Measurements from ENCODE around the gene PRKCH.

PRKCH gene

DNA sequence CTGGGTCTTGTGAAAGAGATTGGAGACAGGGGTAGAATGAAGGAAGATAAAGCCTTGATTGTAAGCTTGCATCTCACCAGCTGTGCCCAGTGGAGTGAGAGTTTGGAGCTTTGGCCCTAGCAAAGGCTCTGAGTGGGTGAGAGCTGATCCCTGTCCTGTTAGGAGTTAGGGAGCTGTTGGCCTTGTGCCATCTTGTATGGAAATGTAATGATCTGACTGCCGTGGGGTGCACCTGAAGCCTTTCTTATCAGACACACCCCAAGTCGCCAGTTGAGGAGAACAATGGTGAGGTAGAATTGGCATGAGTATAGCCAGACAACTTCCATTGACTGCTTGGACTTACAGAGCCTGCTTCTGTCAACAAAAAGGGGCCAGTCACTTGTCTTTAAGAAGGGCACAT is 130.1 kb downstream of the PRKCH start:
- DNase-seq (ENCODE audit: low spot score) = no peak
- Mint-ChIP-seq H3K27ac (peak overlapping the region; percentile 94), H3K36me3 (ENCODE audit: low read depth) (peaks cover 90% of the 10 kb centered on the region), H3K27me3 (ENCODE audit: low read depth) (no peaks in the 10 kb centered on the region), H3K9me3 (peaks cover 5% of the 10 kb centered on the region), H3K4me1 (ENCODE audit: low read depth) (peaks cover 91% of the 10 kb centered on the region), H3K4me3 (peak overlapping the region; percentile 85)

- Mint-ChIP-seq H3K27me3 (ENCODE audit: low read depth) (no peaks in the 10 kb centered on the region), H3K27ac (peak overlapping the region; percentile 94), H3K36me3 (ENCODE audit: low read depth) (peaks cover 90% of the 10 kb centered on the region), H3K4me1 (ENCODE audit: low read depth) (peaks cover 89% of the 10 kb centered on the region), H3K9me3 (peaks cover 5% of the 10 kb centered on the region), H3K4me3 (peak overlapping the region; percentile 85)
- no peak for DNase-seq (ENCODE audit: low spot score)
Observed at GRCh38 chr14:61451891-61452400, 130.6 kb downstream of the PRKCH start.

GRCh38 chr14:61452452-61452851 is 131.1 kb downstream of the PRKCH start:
- Mint-ChIP-seq H3K27ac (peak overlapping the region; percentile 94), H3K27me3 (ENCODE audit: low read depth) (no peaks in the 10 kb centered on the region), H3K9me3 (peaks cover 5% of the 10 kb centered on the region), H3K4me1 (ENCODE audit: low read depth) (peaks cover 88% of the 10 kb centered on the region), H3K36me3 (ENCODE audit: low read depth) (peaks cover 90% of the 10 kb centered on the region), H3K4me3 (peak overlapping the region; percentile 85)
- DNase-seq (ENCODE audit: low spot score) = peak; percentile 76

DNA sequence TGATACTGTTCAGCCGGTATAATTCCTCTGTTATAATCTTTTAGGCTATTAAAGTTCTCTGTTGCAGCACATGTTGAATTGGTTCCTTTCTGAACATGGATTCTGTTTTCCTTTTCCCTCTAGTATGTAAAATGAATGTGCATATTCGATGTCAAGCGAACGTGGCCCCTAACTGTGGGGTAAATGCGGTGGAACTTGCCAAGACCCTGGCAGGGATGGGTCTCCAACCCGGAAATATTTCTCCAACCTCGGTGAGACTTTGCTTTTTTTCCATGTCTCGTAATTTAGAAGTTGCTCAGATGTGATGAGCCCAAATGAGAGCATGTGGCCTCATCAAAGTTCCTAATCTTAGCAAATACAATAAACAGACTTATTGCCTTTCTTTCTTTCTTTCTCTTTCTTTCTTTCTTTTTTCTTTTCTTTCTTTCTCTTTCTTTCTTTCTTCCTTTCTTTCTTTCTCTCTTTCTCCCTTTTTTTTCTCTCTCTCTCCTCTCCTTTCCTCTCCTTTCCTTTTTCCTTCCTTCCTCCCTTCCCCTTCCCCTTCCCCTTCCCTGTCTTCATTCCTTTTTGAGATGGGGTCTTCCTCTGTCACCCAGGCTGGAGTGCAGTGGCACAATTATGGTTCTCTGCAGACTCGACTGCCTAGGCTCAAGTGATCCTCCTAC is 131.9 kb downstream of the PRKCH start:
- peaks cover 5% of the 10 kb centered on the region for H3K9me3 Mint-ChIP-seq

GRCh38 chr14:61454545-61454944 is 133.2 kb downstream of the PRKCH start:
- peak overlapping the region; percentile 85 for H3K4me3 Mint-ChIP-seq
- DNase-seq (ENCODE audit: low spot score) = no peak
- peaks cover 91% of the 10 kb centered on the region for H3K36me3 Mint-ChIP-seq (ENCODE audit: low read depth)
- peaks cover 5% of the 10 kb centered on the region for H3K9me3 Mint-ChIP-seq
- peaks cover 72% of the 10 kb centered on the region for H3K4me1 Mint-ChIP-seq (ENCODE audit: low read depth)
- H3K27me3 Mint-ChIP-seq (ENCODE audit: low read depth) = no peaks in the 10 kb centered on the region
- peak overlapping the region; percentile 94 for H3K27ac Mint-ChIP-seq

More for the DNA sequence above, 131.9 kb downstream of the PRKCH start:
- Mint-ChIP-seq H3K4me1 (ENCODE audit: low read depth) (peaks cover 81% of the 10 kb centered on the region), H3K27me3 (ENCODE audit: low read depth) (no peaks in the 10 kb centered on the region), H3K36me3 (ENCODE audit: low read depth) (peaks cover 91% of the 10 kb centered on the region), H3K27ac (peak overlapping the region; percentile 94), H3K4me3 (peak overlapping the region; percentile 85)
- no peak for DNase-seq (ENCODE audit: low spot score)

DNA sequence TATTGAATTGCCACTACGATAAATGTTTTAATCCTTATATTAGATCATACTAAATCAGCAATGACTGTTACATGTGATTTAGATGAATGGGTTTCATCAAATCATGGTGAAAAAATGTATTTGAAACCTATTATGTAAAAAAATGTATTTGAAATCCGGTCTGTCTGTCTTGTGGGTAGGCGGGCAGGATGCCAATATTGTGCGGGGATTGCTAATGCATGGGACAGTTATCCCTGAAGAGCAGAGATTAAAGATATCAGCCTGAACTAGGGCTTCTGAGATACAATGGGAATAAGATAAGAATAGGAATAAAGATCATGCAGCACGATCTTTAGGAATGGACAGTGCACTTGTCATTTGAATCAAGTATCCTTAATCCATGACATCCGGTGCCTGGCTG is 134.0 kb downstream of the PRKCH start:
- Mint-ChIP-seq H3K4me1 (ENCODE audit: low read depth) (peaks cover 64% of the 10 kb centered on the region), H3K9me3 (peaks cover 3% of the 10 kb centered on the region), H3K27ac (peak overlapping the region; percentile 68), H3K27me3 (ENCODE audit: low read depth) (no peaks in the 10 kb centered on the region), H3K4me3 (peak overlapping the region; percentile 30), H3K36me3 (ENCODE audit: low read depth) (peaks cover 88% of the 10 kb centered on the region)
- DNase-seq (ENCODE audit: low spot score) = no peak

DNA sequence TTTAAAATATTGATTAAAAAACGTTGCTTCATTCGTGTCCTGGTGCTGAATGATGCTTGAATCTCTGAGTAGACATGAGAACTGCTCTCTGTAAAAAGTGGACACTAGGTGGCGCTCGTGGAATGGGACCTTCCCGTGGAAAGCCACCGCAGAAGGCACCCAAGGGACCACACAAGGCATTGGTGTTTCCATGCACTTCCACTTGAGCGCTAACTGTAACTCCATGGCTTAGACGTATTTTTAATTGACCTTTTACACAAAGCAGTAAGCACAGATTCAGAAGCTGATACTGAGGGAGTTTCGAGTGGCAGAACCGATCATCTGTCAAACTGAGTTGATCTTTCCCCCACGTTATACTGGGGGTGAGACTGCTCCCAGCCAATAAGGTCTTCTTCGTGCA is 135.3 kb downstream of the PRKCH start:
- DNase-seq (ENCODE audit: low spot score) = peak; percentile 70
- Mint-ChIP-seq H3K27me3 (ENCODE audit: low read depth) (no peaks in the 10 kb centered on the region), H3K36me3 (ENCODE audit: low read depth) (peaks cover 83% of the 10 kb centered on the region), H3K27ac (peak overlapping the region; percentile 66), H3K4me3 (no peak overlapping the region), H3K4me1 (ENCODE audit: low read depth) (peaks cover 59% of the 10 kb centered on the region), H3K9me3 (peaks cover 3% of the 10 kb centered on the region)

GRCh38 chr14:61458766-61459165 is 137.4 kb downstream of the PRKCH start:
- Mint-ChIP-seq H3K27me3 (ENCODE audit: low read depth) (no peaks in the 10 kb centered on the region), H3K4me3 (no peak overlapping the region), H3K36me3 (ENCODE audit: low read depth) (peaks cover 80% of the 10 kb centered on the region), H3K9me3 (peaks cover 3% of the 10 kb centered on the region), H3K4me1 (ENCODE audit: low read depth) (peaks cover 49% of the 10 kb centered on the region), H3K27ac (no peak overlapping the region)
- no peak for DNase-seq (ENCODE audit: low spot score)

GRCh38 chr14:61459229-61459628 is 137.8 kb downstream of the PRKCH start:
- no peak for DNase-seq (ENCODE audit: low spot score)
- H3K4me3 Mint-ChIP-seq = no peak overlapping the region
- peaks cover 81% of the 10 kb centered on the region for H3K36me3 Mint-ChIP-seq (ENCODE audit: low read depth)
- H3K27me3 Mint-ChIP-seq (ENCODE audit: low read depth) = no peaks in the 10 kb centered on the region
- peaks cover 47% of the 10 kb centered on the region for H3K4me1 Mint-ChIP-seq (ENCODE audit: low read depth)
- peak overlapping the region; percentile 69 for H3K27ac Mint-ChIP-seq
- peaks cover 3% of the 10 kb centered on the region for H3K9me3 Mint-ChIP-seq

- Mint-ChIP-seq H3K4me3 (no peak overlapping the region), H3K27me3 (ENCODE audit: low read depth) (no peaks in the 10 kb centered on the region), H3K36me3 (ENCODE audit: low read depth) (peaks cover 82% of the 10 kb centered on the region), H3K27ac (peak overlapping the region; percentile 67), H3K4me1 (ENCODE audit: low read depth) (peaks cover 42% of the 10 kb centered on the region), H3K9me3 (peaks cover 6% of the 10 kb centered on the region)
- no peak for DNase-seq (ENCODE audit: low spot score)
Observed at GRCh38 chr14:61460063-61460462, 138.7 kb downstream of the PRKCH start.

DNA sequence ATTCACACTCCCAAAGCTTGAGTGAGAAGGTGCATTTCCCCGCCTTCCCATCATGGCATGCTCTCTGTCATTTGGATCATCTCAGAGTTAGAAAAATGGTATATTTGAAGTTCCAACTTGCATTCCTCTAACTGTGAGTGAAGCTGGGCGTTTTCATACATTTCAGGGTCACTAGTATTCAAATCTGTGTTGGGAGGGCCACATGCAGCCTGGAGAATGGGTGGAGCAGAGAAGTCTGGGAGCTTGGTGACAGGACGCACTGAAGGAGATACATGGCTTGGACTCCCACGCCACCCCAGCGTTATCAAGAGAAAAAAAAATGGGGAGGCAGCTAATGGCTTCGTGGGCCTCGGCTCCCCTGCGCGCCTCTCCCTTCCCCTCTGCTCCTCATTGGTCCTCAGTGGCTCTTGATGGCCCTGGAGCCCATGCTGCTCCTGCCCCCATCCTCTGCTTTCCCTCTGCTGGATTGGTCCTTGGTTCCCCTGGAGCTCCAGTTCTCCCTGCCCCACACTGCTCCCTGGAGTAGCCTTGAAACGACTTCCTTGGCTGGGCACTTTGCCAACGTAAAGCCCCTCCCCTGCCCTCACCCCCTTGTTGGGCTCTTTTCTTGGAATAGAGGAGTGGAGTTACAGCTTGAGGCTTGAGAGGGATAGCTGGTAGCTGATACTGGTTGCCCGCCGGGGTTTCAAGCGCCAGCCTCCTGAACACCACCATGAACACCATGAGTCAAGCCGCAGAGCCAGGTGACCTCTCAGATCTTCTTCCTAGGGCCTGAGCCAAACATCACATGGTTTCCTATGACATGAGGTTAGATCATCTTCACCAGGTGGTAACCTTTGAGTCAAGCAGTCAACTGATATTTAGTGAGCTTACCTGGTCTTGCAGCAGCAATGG is 139.6 kb downstream of the PRKCH start:
- peaks cover 81% of the 10 kb centered on the region for H3K36me3 Mint-ChIP-seq (ENCODE audit: low read depth)
- H3K27me3 Mint-ChIP-seq (ENCODE audit: low read depth) = no peaks in the 10 kb centered on the region
- H3K9me3 Mint-ChIP-seq = peaks cover 6% of the 10 kb centered on the region
- no peak overlapping the region for H3K4me3 Mint-ChIP-seq
- peaks cover 38% of the 10 kb centered on the region for H3K4me1 Mint-ChIP-seq (ENCODE audit: low read depth)
- H3K27ac Mint-ChIP-seq = peak overlapping the region; percentile 74
- DNase-seq (ENCODE audit: low spot score) = no peak

DNA sequence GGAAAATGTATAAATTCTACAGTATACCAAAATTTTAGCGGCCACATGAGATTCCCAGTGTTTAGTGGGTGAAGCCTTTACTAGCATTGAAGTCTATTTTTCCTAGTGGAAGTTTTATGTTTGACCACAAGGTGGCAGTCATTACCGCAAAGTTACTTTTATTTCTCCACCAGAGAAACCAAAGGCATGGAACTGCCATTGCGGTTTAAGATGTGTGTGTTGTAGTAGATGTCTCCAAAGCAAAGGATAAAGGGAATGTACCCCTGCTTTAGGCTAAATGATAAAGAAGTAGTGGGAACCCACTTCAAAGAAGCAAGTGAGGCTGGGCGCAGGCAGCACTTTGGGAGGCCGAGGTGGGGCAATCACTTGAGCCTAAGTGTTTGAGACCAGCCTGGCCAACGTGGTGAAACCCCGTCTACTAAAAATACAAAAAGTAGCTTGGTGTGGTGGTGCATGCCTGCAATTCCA is 140.5 kb downstream of the PRKCH start:
- no peaks in the 10 kb centered on the region for H3K27me3 Mint-ChIP-seq (ENCODE audit: low read depth)
- peak; percentile 32 for DNase-seq (ENCODE audit: low spot score)
- peaks cover 6% of the 10 kb centered on the region for H3K9me3 Mint-ChIP-seq
- no peak overlapping the region for H3K27ac Mint-ChIP-seq
- no peak overlapping the region for H3K4me3 Mint-ChIP-seq
- peaks cover 33% of the 10 kb centered on the region for H3K4me1 Mint-ChIP-seq (ENCODE audit: low read depth)
- H3K36me3 Mint-ChIP-seq (ENCODE audit: low read depth) = peaks cover 77% of the 10 kb centered on the region

DNA sequence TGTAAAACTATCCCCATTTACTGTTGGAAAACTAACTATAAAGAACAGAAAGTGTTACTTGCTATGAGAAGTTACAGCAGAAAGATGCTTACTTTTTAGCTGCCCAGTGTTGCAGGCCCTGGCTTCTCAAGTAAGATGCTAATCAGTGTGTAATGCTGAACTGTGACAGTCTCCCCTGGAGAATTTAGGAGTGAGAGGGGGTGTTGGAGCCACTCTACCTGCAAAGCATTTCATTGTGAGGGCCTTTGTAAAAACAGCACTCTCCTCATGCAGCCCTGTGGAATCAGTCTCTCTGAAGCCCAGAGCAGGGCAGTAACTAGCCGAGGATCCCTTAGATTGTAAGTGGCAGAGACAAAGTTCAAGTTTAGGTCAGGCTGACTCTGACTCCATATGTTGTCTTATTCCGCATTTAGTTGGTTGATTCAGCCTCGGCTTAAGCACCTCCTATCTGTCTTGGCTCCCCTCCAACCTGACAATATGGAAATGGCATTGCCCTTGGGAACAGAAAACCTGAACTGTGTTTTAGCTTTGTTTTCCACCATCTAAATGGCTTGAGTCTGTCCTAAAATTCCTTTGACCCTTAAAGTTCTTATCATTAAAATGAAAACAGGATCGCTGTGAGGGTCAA is 141.3 kb downstream of the PRKCH start:
- H3K9me3 Mint-ChIP-seq = peaks cover 6% of the 10 kb centered on the region
- H3K27me3 Mint-ChIP-seq (ENCODE audit: low read depth) = no peaks in the 10 kb centered on the region
- no peak overlapping the region for H3K4me3 Mint-ChIP-seq
- no peak overlapping the region for H3K27ac Mint-ChIP-seq
- H3K36me3 Mint-ChIP-seq (ENCODE audit: low read depth) = peaks cover 74% of the 10 kb centered on the region
- DNase-seq (ENCODE audit: low spot score) = no peak
- H3K4me1 Mint-ChIP-seq (ENCODE audit: low read depth) = peaks cover 29% of the 10 kb centered on the region

Measured in T-helper 2 cell treated with Interferon-gamma antibody and Interleukin-4, amounts not matched to agents 5 μg/mL and 100 μg/mL, for 36 hours (primary cell).